ENCODE measurements around the gene CD48.

The CD48 gene

DNA sequence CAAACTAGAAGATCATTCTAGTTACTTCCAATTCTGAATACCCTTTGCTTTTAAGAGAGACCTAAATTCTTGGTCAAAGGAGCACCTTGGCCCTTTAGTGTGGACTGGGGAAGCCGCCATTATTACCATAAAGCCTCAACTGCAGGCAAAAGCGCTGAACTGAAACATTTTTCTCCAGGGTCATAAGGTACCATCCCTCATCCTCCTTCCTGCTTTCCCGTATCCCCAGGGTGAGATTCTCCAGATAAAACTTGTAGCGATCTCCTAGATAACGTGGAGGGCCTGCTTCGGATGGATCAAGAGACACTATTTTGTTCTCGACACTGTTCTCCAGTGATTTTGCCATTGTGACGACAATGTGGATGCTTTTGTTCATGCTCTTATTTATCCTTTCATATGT is 74.6 kb downstream of the CD48 start:
- Histone ChIP-seq H3K27me3 (ENCODE audit: insufficient read depth, low read depth) (no peaks in the 10 kb centered on the region), H3K9ac (no peak overlapping the region), H3K4me1 (ENCODE audit: low read depth, poor library complexity, severe bottlenecking) (no peaks in the 10 kb centered on the region), H4K20me1 (ENCODE audit: insufficient read depth) (no peaks in the 10 kb centered on the region), H3K27ac (no peak overlapping the region), H3K4me3 (IDR thresholded peaks at IDR 0.05; ENCODE audit: insufficient read depth, low read depth, low read length) (no peak overlapping the region), H2AFZ (ENCODE audit: low read depth) (no peak overlapping the region), H3K79me2 (ENCODE audit: insufficient read depth, low read depth) (no peaks in the 10 kb centered on the region), H3K4me2 (no peak overlapping the region), H3K36me3 (ENCODE audit: insufficient read depth) (no peaks in the 10 kb centered on the region)
- TF ChIP-seq, protein P1, sequence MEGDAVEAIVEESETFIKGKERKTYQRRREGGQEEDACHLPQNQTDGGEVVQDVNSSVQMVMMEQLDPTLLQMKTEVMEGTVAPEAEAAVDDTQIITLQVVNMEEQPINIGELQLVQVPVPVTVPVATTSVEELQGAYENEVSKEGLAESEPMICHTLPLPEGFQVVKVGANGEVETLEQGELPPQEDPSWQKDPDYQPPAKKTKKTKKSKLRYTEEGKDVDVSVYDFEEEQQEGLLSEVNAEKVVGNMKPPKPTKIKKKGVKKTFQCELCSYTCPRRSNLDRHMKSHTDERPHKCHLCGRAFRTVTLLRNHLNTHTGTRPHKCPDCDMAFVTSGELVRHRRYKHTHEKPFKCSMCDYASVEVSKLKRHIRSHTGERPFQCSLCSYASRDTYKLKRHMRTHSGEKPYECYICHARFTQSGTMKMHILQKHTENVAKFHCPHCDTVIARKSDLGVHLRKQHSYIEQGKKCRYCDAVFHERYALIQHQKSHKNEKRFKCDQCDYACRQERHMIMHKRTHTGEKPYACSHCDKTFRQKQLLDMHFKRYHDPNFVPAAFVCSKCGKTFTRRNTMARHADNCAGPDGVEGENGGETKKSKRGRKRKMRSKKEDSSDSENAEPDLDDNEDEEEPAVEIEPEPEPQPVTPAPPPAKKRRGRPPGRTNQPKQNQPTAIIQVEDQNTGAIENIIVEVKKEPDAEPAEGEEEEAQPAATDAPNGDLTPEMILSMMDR (conservative IDR thresholded peaks at IDR 0.05; ENCODE audit: low read depth, low read length): no peak

- Histone ChIP-seq H3K27ac (no peak overlapping the region), H3K79me2 (ENCODE audit: insufficient read depth, low read depth) (no peaks in the 10 kb centered on the region), H3K4me1 (ENCODE audit: low read depth, poor library complexity, severe bottlenecking) (no peaks in the 10 kb centered on the region), H3K4me2 (no peak overlapping the region), H3K9ac (no peak overlapping the region), H4K20me1 (ENCODE audit: insufficient read depth) (no peaks in the 10 kb centered on the region), H3K4me3 (IDR thresholded peaks at IDR 0.05; ENCODE audit: insufficient read depth, low read depth, low read length) (no peak overlapping the region), H3K27me3 (ENCODE audit: insufficient read depth, low read depth) (no peaks in the 10 kb centered on the region), H2AFZ (ENCODE audit: low read depth) (no peak overlapping the region), H3K36me3 (ENCODE audit: insufficient read depth) (no peaks in the 10 kb centered on the region)
- TF ChIP-seq, protein P1 (conservative IDR thresholded peaks at IDR 0.05; ENCODE audit: low read depth, low read length): no peak
Measured at GRCh38 chr1:160636547-160636946, 75.1 kb downstream of the CD48 start.

- no peaks in the 10 kb centered on the region for H3K27me3 ChIP-seq (ENCODE audit: insufficient read depth, low read depth)
- H3K4me2 ChIP-seq: no peak overlapping the region
- H3K36me3 ChIP-seq (ENCODE audit: insufficient read depth): no peaks in the 10 kb centered on the region
- no peak overlapping the region for H3K27ac ChIP-seq
- H3K9ac ChIP-seq: no peak overlapping the region
- TF ChIP-seq, protein P1 (conservative IDR thresholded peaks at IDR 0.05; ENCODE audit: low read depth, low read length): no peak
- no peaks in the 10 kb centered on the region for H3K79me2 ChIP-seq (ENCODE audit: insufficient read depth, low read depth)
- no peaks in the 10 kb centered on the region for H3K4me1 ChIP-seq (ENCODE audit: low read depth, poor library complexity, severe bottlenecking)
- no peaks in the 10 kb centered on the region for H4K20me1 ChIP-seq (ENCODE audit: insufficient read depth)
- H2AFZ ChIP-seq (ENCODE audit: low read depth): no peak overlapping the region
- no peak overlapping the region for H3K4me3 ChIP-seq (IDR thresholded peaks at IDR 0.05; ENCODE audit: insufficient read depth, low read depth, low read length)
Measured at GRCh38 chr1:160636076-160636475, 75.5 kb downstream of the CD48 start.

- TF ChIP-seq, protein P1 (conservative IDR thresholded peaks at IDR 0.05; ENCODE audit: low read depth, low read length): no peak
- Histone ChIP-seq H3K4me2 (no peak overlapping the region), H4K20me1 (ENCODE audit: insufficient read depth) (no peaks in the 10 kb centered on the region), H3K27me3 (ENCODE audit: insufficient read depth, low read depth) (no peaks in the 10 kb centered on the region), H3K79me2 (ENCODE audit: insufficient read depth, low read depth) (no peaks in the 10 kb centered on the region), H3K27ac (no peak overlapping the region), H2AFZ (ENCODE audit: low read depth) (no peak overlapping the region), H3K36me3 (ENCODE audit: insufficient read depth) (no peaks in the 10 kb centered on the region), H3K9ac (no peak overlapping the region), H3K4me3 (IDR thresholded peaks at IDR 0.05; ENCODE audit: insufficient read depth, low read depth, low read length) (no peak overlapping the region), H3K4me1 (ENCODE audit: low read depth, poor library complexity, severe bottlenecking) (no peaks in the 10 kb centered on the region)
Measured at GRCh38 chr1:160634543-160635491, 76.8 kb downstream of the CD48 start.
